Kidney (tissue), 14 donors: ENCODE data around the gene CTXN2. TPM values are rescaled to one million over a fixed set of nuclear protein-coding genes. Genes with fewer than 3 reads are reported as not detected.
A peak's percentile ranks its signal among the peaks of the same experiment; 100 is the strongest.

Experiments
- DNase-seq, 5 donors: peaks; one replicate each; pipeline ENCODE4 v3.0.0-alpha.2; 2013 to 2020
- FAIRE-seq: peaks from 2 replicates; lab custom pipeline; 2012; peaks lifted over from hg19 to GRCh38; lab: Jason Lieb, UNC
- H3K27ac ChIP-seq, 2 donors: one replicate each; pipeline ENCODE4 v1.7.0; 2013; ENCODE audit warnings: low read depth in 2 of 2, low read length in 2 of 2, inconsistent platforms in 1 of 2
- H3K27me3 ChIP-seq: one replicate; pipeline ENCODE4 v1.7.1; 2013; ENCODE audit warnings: low read length, inconsistent platforms; ENCODE audit not compliant: control insufficient read depth, insufficient read depth
- H3K36me3 ChIP-seq, 3 donors: one replicate each; pipeline versions ENCODE4 v1.7.0 to v1.7.1; 2013; ENCODE audit warnings: low read length in 3 of 3, control low read depth in 1 of 3, inconsistent platforms in 1 of 3; ENCODE audit not compliant: insufficient read depth in 3 of 3, control insufficient read depth in 2 of 3
- H3K4me1 ChIP-seq, 3 donors: one replicate each; pipeline versions ENCODE4 v1.7.0 to v1.7.1; 2013; ENCODE audit warnings: low read length in 3 of 3, inconsistent platforms in 1 of 3, low read depth in 1 of 3; ENCODE audit not compliant: control insufficient read depth in 2 of 3, insufficient read depth in 2 of 3
- H3K4me3 ChIP-seq, 3 donors: one replicate each; pipeline versions ENCODE4 v1.7.0 to v1.8.1; 2013; ENCODE audit warnings: low read length in 3 of 3, control low read depth in 1 of 3, inconsistent platforms in 1 of 3
- H3K9ac ChIP-seq, 3 donors: one replicate each; pipeline versions ENCODE4 v1.7.0 to v1.7.1; 2013; ENCODE audit warnings: low read length in 3 of 3, control low read depth in 1 of 3, inconsistent platforms in 1 of 3
- H3K9me3 ChIP-seq, 3 donors: one replicate each; pipeline versions ENCODE4 v1.7.0 to v1.7.1; 2013; ENCODE audit warnings: low read length in 3 of 3, control low read depth in 1 of 3, inconsistent platforms in 1 of 3; ENCODE audit not compliant: control insufficient read depth in 2 of 3, insufficient read depth in 1 of 3
- CTCF ChIP-seq: IDR thresholded peaks from 3 replicates; pipeline ENCODE4 v1.5.1; 2012; ENCODE audit warnings: mild to moderate bottlenecking, moderate library complexity, borderline replicate concordance; ENCODE audit not compliant: insufficient read depth; ENCODE audit errors: extremely low read depth
- intact Hi-C: fragments of 100-400 bp; cut with DNase I; formaldehyde crosslinking; loops from one replicate; pipeline ENCODE4 v1.11.1; 2022
- polyA plus RNA-seq: library from polyadenylated mRNA; stranded (reverse); fragments of 350-450 nt; fragmentation: Illumina TruSeq; extraction: RNeasy Lipid Tissue Mini Kit (QIAGEN cat#74804); gene quantifications from one replicate; pipeline ENCODE4 v1.2.3, GENCODE V29; 2014; ENCODE audit warnings: low read depth, low replicate concordance; ENCODE audit not compliant: insufficient read depth
- total RNA-seq: library from RNA; stranded (reverse); fragmentation: NEBNext Ultra II Directional; extraction: Animal tissue kit (Norgen Biotek cat#: 25700); gene quantifications from one replicate; pipeline ENCODE4 v1.2.1, GENCODE V29; 2021
- donor health status: control.
- donor health status: control.
- donor health status: control.
- donor health status: control.
- donor health status: control.
- donor health status: DM: yes; HTN: yes; CAD: no.
- donor health status: Normal renal cell carcinoma (clear cell type).

The CTXN2 gene
- total and polyA plus RNA-seq, 2 donors from 2014 or later, result 0.06 to 0.15 TPM

- H3K9me3 ChIP-seq, result no peaks in the 10 kb centered on the region
- TF ChIP-seq CTCF, result no peak
- peak overlapping the region in 1 of 2 donors; percentile 78 for H3K27ac ChIP-seq
- intact Hi-C loops, result no loop called here
- peak overlapping the region; percentile 46 to 72 (median 60) for H3K4me3 ChIP-seq
- FAIRE-seq (no peak), DNase-seq (peak in 1 of 5 donors; percentile 22)
- H3K9ac ChIP-seq, result peak overlapping the region in 2 of 3 donors; percentile 60 to 61
- no peaks in the 10 kb centered on the region for H3K4me1 ChIP-seq
- no peaks in the 10 kb centered on the region for H3K27me3 ChIP-seq
- no peaks in the 10 kb centered on the region for H3K36me3 ChIP-seq
Measured at GRCh38 chr15:48176957-48177356, 14.5 kb upstream of the CTXN2 start.

DNA sequence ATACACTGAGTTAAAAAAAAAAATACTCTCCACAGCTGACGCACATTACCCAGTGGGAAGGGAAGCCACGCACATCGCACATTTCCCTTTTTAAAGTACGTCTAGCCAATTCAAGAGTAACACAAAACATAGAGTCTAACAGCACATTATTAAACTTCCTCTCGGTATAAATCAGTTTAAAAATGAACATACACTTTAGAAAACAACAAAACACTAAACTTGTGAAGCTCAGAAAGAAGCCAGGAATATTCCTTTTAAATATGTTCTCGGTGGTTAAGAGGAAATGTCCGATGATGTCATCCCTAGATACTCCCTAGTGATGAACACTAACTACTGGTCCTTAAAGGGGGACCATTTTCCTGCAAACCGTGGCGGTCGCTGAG lies 14.1 kb upstream of the CTXN2 start:
- intact Hi-C loops, result no loop called here
- FAIRE-seq (no peak), DNase-seq (peak in 2 of 5 donors; percentile 85)
- Histone ChIP-seq H3K9me3 (no peaks in the 10 kb centered on the region), H3K9ac (peak overlapping the region; percentile 44 to 61 (median 60)), H3K4me3 (peak overlapping the region; percentile 46 to 72 (median 60)), H3K27me3 (no peaks in the 10 kb centered on the region), H3K36me3 (no peaks in the 10 kb centered on the region), H3K4me1 (no peaks in the 10 kb centered on the region), H3K27ac (peak overlapping the region; percentile 1 to 78)
- TF ChIP-seq CTCF, result no peak

GRCh38 chr15:48177766-48178647 lies 13.5 kb upstream of the CTXN2 start, which contains the start of gene MYEF2:
TSS of gene MYEF2 (minus strand) at chr15:48178295. CDS start at chr15:48178237, 58 bp downstream.
- peak within 1 kb of the TSS; percentile 44 to 61 (median 60) for H3K9ac ChIP-seq
- TF ChIP-seq CTCF, result no peak
- DNase-seq, result peak; percentile 91 to 94 (median 93)

More at GRCh38 chr15:48177766-48178647, 13.5 kb upstream of the CTXN2 start, which contains the start of gene MYEF2:
- no peaks in the 10 kb centered on the region for H3K27me3 ChIP-seq
- H3K27ac ChIP-seq, result peak within 1 kb of the TSS; percentile 1 to 78
- no peaks in the 10 kb centered on the region for H3K4me1 ChIP-seq
- H3K9me3 ChIP-seq, result no peaks in the 10 kb centered on the region
- intact Hi-C loops, result no loop called here
- H3K36me3 ChIP-seq, result no peaks in the 10 kb centered on the region
- FAIRE-seq, result no peak
- H3K4me3 ChIP-seq, result peak within 1 kb of the TSS; percentile 46 to 72 (median 60)
